AG04449 (cell line): ENCODE results near the gene GPA33.

Experiments
- CTCF ChIA-PET: fragments of 350-600 bp; formaldehyde crosslinking; extraction: SDS; loops from one replicate; lab custom pipeline; 2021; ENCODE audit warnings: antibody characterized with exemption; lab: Yijun Ruan, JAX
- POLR2A ChIA-PET: fragments of 400-600, 350-600 bp; formaldehyde crosslinking; extraction: SDS; loops from one replicate; lab custom pipeline; 2020; ENCODE audit warnings: antibody characterized with exemption, inconsistent platforms; lab: Yijun Ruan, JAX
- DNase-seq: peaks from one replicate; pipeline ENCODE4 v3.0.0-alpha.2; 2010; ENCODE audit warnings: low read depth, low spot score
- H3K4me3 ChIP-seq: 2 replicates; pipeline ENCODE4 v1.5.1; 2011; ENCODE audit warnings: low read depth, mild to moderate bottlenecking, control low read depth, low read length
- TF ChIP-seq, protein P1 (sequence below): IDR thresholded peaks from one replicate; pipeline ENCODE4 v1.5.1; 2011; ENCODE audit warnings: mild to moderate bottlenecking, moderate library complexity, low read length, control low read depth, inconsistent platforms; ENCODE audit not compliant: insufficient read depth; ENCODE audit errors: missing control alignments

The GPA33 gene

DNA sequence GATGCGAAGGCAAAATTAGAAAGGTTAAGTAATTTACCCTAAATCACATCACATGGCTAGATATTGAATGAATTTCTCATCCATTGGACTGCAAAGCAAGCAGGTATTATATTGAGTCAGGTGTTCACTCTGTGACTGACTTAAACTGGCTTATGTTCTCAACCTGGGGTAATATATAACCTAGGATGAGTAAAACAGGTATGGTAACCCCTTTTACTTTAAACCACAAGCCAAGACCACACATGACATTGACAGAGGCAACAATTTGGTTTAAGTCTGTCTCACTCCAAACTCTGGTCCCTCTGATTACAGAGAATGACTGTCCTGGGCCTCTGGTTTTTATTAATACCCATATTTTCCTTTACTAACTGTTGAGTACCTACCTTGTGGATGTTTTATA lies 67.8 kb downstream of the GPA33 start:
- H3K4me3 ChIP-seq = no peak overlapping the region
- ChIA-PET CTCF (no interaction called here), POLR2A (no interaction called here)
- no peak for DNase-seq
- TF ChIP-seq, protein P1, sequence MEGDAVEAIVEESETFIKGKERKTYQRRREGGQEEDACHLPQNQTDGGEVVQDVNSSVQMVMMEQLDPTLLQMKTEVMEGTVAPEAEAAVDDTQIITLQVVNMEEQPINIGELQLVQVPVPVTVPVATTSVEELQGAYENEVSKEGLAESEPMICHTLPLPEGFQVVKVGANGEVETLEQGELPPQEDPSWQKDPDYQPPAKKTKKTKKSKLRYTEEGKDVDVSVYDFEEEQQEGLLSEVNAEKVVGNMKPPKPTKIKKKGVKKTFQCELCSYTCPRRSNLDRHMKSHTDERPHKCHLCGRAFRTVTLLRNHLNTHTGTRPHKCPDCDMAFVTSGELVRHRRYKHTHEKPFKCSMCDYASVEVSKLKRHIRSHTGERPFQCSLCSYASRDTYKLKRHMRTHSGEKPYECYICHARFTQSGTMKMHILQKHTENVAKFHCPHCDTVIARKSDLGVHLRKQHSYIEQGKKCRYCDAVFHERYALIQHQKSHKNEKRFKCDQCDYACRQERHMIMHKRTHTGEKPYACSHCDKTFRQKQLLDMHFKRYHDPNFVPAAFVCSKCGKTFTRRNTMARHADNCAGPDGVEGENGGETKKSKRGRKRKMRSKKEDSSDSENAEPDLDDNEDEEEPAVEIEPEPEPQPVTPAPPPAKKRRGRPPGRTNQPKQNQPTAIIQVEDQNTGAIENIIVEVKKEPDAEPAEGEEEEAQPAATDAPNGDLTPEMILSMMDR = no peak

DNA sequence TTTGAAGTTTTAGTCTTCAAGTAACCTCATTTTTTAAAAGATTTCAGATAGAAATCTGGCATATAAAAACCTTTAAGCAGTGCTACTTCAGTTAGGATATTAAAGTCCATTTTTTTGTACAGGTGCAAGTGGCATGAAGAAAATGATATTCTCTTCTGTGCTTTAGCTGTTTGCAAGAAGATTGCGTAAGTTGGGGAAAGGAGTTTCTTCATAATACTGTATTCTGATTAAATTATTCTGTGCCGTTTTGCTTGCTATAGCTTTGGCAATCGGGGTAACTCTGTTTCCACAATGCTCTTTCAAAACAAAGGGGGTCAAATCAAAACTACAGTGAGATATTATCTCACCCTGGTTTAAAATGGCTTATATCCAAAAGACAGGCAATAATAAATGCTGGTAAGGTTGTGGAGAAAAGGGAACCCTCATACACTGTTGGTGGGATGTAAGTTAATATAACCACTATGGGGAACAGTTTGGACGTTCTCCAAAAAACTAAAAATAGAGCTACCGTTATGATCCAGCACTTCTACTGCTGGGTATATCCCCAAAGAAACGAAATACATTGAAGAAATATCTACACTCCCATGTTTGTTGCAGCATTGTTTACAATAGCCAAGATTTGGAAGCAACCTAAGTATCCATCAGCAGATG lies 74.0 kb downstream of the GPA33 start:
- DNase-seq = no peak
- TF ChIP-seq, protein P1 = no peak
- no peak overlapping the region for H3K4me3 ChIP-seq
- ChIA-PET CTCF (no interaction called here), POLR2A (interaction anchor here (0.6 kb wide), 1 partner anchor 28 kb away, joined by 3 read pairs; no protein-coding TSS in a partner anchor)

DNA sequence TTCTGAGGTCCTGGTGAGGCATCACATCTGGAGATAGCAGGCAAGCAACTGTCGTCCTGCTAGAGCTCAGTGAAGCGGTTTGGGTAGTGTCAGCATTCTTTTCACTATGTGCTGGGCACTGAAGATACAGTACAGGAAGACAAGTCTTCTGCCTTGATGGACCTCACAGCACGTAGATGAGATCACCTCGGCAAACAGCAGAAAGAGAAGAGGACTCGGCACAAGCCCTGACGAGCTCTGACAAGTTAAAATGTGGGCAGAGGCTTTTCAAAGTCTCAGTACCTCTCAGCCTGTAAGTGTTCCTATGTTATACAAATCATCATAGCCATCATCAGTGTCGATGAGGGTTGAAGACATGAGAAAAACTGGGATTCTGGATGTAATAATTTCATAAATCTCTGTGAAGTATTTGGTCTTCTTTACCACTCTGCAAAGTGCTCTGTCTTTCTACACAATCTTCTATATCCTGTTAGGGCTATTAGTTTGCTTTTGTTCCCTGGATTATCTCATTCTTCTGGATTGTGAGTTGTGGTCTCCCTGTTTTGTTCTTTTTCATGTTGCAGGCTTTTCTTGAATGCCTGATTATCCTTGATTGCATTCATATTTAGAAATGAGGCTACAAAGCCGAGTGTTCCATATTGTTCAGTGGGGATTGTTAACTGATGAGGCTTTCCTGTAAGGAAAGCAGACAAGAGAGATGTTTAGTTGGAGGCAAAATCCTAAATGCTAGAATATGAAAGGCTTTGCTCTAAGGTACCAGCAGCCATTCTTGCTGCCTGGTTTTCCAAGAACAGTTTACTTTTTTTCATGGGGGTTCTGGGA lies 76.9 kb downstream of the GPA33 start:
- POLR2A ChIA-PET = no interaction called here
- CTCF ChIA-PET = no interaction called here

DNA sequence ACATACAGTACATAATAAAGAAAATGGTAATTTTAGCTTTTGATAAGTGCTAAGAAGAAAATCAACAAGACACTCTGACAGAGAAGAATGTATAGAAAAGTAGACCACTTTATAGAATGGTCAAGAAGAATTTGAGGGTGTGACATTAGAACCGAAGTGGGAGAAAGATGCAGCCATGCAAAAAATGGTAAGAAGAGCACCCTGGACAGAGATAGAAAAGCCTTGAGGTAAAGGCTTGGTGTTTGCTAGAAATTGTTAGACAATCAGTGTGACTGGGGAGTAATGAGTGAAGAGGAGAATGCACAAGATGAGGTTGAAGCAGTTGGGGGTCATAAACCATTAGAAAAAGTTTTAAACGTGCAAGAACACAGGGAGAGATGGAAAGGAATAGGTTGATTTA lies 77.6 kb downstream of the GPA33 start:
- no peak overlapping the region for H3K4me3 ChIP-seq
- CTCF ChIA-PET = no interaction called here
- no peak for DNase-seq
- TF ChIP-seq, protein P1 = no peak
- POLR2A ChIA-PET = no interaction called here

More for the DNA sequence above, 76.9 kb downstream of the GPA33 start:
- TF ChIP-seq, protein P1 = no peak
- no peak overlapping the region for H3K4me3 ChIP-seq
- DNase-seq = no peak

DNA sequence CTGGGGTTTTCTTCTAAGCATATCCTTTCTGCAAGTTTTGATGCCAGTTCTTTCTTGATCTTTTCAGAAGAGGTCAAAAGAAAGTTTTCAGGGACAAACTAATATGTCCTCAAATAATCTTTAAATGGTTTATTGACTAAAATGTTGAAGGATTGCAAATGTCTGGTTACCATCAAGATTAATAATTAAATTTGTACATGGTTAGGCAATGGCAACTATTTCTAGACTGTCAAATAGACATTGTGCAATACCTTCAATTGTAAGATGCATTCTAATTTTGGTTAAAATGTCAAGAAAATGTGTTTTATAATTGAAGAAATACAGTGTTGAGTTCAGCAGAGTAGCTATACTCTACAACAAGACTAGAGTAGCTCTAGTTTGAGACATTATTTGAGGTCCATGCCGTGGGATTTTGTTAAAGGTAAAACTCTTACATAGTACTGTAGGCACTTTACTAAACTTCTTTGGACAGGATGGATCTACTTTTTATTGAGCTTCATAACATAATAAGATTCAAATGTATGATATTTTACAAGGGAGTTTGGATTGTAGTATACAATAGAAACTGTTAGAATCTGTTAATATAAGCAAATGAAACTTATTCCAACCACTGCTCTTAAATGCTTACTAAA lies 78.5 kb downstream of the GPA33 start:
- no peak for DNase-seq
- ChIA-PET CTCF (no interaction called here), POLR2A (no interaction called here)
- TF ChIP-seq, protein P1 = no peak
- H3K4me3 ChIP-seq = no peak overlapping the region

DNA sequence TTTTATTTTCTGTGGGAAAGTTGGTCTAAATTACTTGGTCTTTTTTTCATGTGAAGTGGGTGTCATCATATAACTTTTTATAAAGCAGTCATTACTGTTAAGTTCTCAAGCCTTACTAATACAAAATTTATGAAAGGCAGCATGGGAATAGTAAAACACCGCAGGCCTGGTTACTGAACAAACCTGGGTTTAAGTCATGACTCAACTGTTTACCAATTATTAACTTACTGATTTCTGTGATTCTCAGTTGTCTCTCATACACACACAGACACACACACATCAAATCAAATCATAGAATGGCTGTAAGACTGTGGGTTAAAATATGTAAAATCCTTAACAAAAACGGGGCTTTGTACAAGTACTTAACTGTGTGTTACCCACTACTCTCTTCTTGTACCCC lies 86.5 kb downstream of the GPA33 start:
- TF ChIP-seq, protein P1 = no peak
- no peak for DNase-seq
- ChIA-PET CTCF (no interaction called here), POLR2A (no interaction called here)
- H3K4me3 ChIP-seq = no peak overlapping the region
